NCI-H2171 (cell line): ENCODE results near the gene FAM83E.
A peak's percentile ranks its signal among the peaks of the same experiment; 100 is the strongest.

Experiments
- DNase-seq: peaks from one replicate; lab custom pipeline; 2025; lab: John Stamatoyannopoulos, UW

The FAM83E gene

GRCh38 chr19:48628486-48629296 is 13.8 kb upstream of the FAM83E start:
- no peak for DNase-seq

- DNase-seq = no peak
Observed at GRCh38 chr19:48627865-48628314, 13.0 kb upstream of the FAM83E start.

- DNase-seq = no peak
Observed at GRCh38 chr19:48627201-48627864, 12.5 kb upstream of the FAM83E start.

GRCh38 chr19:48625891-48626327 is 11.0 kb upstream of the FAM83E start:
- no peak for DNase-seq

- peak; percentile 29 for DNase-seq
Observed at GRCh38 chr19:48624791-48625723, 10.2 kb upstream of the FAM83E start.

- DNase-seq = peak; percentile 97
Observed at GRCh38 chr19:48624067-48624594, 9.3 kb upstream of the FAM83E start.

GRCh38 chr19:48623556-48624066 is 8.7 kb upstream of the FAM83E start:
- DNase-seq = peak; percentile 45

GRCh38 chr19:48619692-48620585 is 5.1 kb upstream of the FAM83E start:
- no peak for DNase-seq

GRCh38 chr19:48618916-48619691 is 4.2 kb upstream of the FAM83E start, which contains the start of the genes RPL18 and SPHK2:
RPL18 (minus strand) TSS chr19:48619178; CDS start chr19:48619143, 35 bp downstream.
SPHK2 (plus strand) TSS chr19:48619506; CDS start chr19:48620515, 1,009 bp downstream.
- peak; percentile 97 for DNase-seq

- DNase-seq = no peak
Observed at GRCh38 chr19:48618278-48618915, 3.5 kb upstream of the FAM83E start.

GRCh38 chr19:48617146-48617937 is 2.5 kb upstream of the FAM83E start:
- no peak for DNase-seq

GRCh38 chr19:48616491-48617056 is 1.7 kb upstream of the FAM83E start:
- DNase-seq = no peak

- no peak for DNase-seq
Observed at GRCh38 chr19:48616041-48616436, 1.2 kb upstream of the FAM83E start.

- no peak for DNase-seq
Observed at GRCh38 chr19:48615231-48616040, 560 bp upstream of the FAM83E start.

- DNase-seq = no peak
Observed at GRCh38 chr19:48613852-48614435, 932 bp downstream of the FAM83E start.

GRCh38 chr19:48613024-48613851 is 1.6 kb downstream of the FAM83E start:
- DNase-seq = no peak
